Lung (tissue), 12 donors: ENCODE results near the gene KRTAP10-11. TPM values are rescaled to one million over a fixed set of nuclear protein-coding genes. Genes with fewer than 3 reads are reported as not detected.

Experiments used
- ATAC-seq: fragments of 200-7000 bp; cut with Tn5 transposase; one replicate; pipeline ENCODE4 v1.9.1; 2020; ENCODE audit warnings: moderate number of reproducible peaks; ENCODE audit not compliant: insufficient read depth, low FRiP score
- DNase-seq, 3 donors: peaks; one replicate each; pipeline ENCODE4 v3.0.0-alpha.2; 2013 to 2017
- H3K27ac ChIP-seq, 2 donors: one replicate each; pipeline ENCODE4 v1.5.1; 2013; ENCODE audit warnings: mild to moderate bottlenecking in 2 of 2, moderate library complexity in 2 of 2, control low read depth in 1 of 2, inconsistent platforms in 1 of 2, low read depth in 1 of 2, low read length in 1 of 2
- H3K27me3 ChIP-seq, 3 donors: one replicate each; pipeline ENCODE4 v1.5.1; 2013; ENCODE audit warnings: low read length in 2 of 3; ENCODE audit not compliant: control insufficient read depth in 3 of 3, insufficient read depth in 3 of 3
- H3K36me3 ChIP-seq, 4 donors: one replicate each; pipeline ENCODE4 v1.5.1; 2013; ENCODE audit warnings: low read length in 4 of 4, mild to moderate bottlenecking in 1 of 4, moderate library complexity in 1 of 4; ENCODE audit not compliant: control insufficient read depth in 4 of 4, insufficient read depth in 4 of 4
- H3K4me1 ChIP-seq, 5 donors: one replicate each; pipeline ENCODE4 v1.5.1; 2013; ENCODE audit warnings: low read length in 5 of 5, mild to moderate bottlenecking in 2 of 5, moderate library complexity in 1 of 5; ENCODE audit not compliant: control insufficient read depth in 5 of 5, insufficient read depth in 5 of 5
- H3K4me3 ChIP-seq: one replicate; pipeline ENCODE4 v1.5.1; 2013; ENCODE audit warnings: mild to moderate bottlenecking, control low read depth, moderate library complexity
- H3K9ac ChIP-seq, 2 donors: one replicate each; pipeline ENCODE4 v1.5.1; 2013; ENCODE audit warnings: low read length in 2 of 2, control low read depth in 1 of 2; ENCODE audit not compliant: insufficient read depth in 1 of 2
- H3K9me3 ChIP-seq, 4 donors: one replicate each; pipeline ENCODE4 v1.5.1; 2013; ENCODE audit warnings: low read length in 3 of 4, mild to moderate bottlenecking in 1 of 4, moderate library complexity in 1 of 4; ENCODE audit not compliant: control insufficient read depth in 4 of 4, insufficient read depth in 3 of 4
- WGBS, 2 donors: extraction: QIAGEN DNeasy Blood & Tissue Kit; methylation state at CpG; one replicate each; pipeline ENCODE4 v1.1.7; 2013; 5-methylcytosine and 5-hydroxymethylcytosine counted together
- polyA plus RNA-seq, 2 donors: library from polyadenylated mRNA; stranded (reverse); fragments of 200-250 nt; gene quantifications; one replicate each; pipeline ENCODE4 v1.2.1, GENCODE V29; 2013
- total RNA-seq, 2 donors: library from RNA; depleted of rRNA in 1 of 2; stranded (reverse); fragments of >200 nt in 1 of 2; gene quantifications; one replicate each; pipeline ENCODE4 v1.2.1, GENCODE V29; 2014 to 2021
- TF ChIP-seq, protein P1 (sequence below): IDR thresholded peaks from 2 replicates; pipeline ENCODE4 v1.5.1; 2012; ENCODE audit warnings: mild to moderate bottlenecking; ENCODE audit errors: control extremely low read depth, extremely low read depth
- donor health status: control.
- donor health status: control.
- donor health status: Bipolar disorder and iron deficiency.
- donor health status: healthy.
- donor health status: DM: yes; HTN: yes; CAD: no.

KRTAP10-11 gene
- total and polyA plus RNA-seq, 4 donors = not detected

DNA sequence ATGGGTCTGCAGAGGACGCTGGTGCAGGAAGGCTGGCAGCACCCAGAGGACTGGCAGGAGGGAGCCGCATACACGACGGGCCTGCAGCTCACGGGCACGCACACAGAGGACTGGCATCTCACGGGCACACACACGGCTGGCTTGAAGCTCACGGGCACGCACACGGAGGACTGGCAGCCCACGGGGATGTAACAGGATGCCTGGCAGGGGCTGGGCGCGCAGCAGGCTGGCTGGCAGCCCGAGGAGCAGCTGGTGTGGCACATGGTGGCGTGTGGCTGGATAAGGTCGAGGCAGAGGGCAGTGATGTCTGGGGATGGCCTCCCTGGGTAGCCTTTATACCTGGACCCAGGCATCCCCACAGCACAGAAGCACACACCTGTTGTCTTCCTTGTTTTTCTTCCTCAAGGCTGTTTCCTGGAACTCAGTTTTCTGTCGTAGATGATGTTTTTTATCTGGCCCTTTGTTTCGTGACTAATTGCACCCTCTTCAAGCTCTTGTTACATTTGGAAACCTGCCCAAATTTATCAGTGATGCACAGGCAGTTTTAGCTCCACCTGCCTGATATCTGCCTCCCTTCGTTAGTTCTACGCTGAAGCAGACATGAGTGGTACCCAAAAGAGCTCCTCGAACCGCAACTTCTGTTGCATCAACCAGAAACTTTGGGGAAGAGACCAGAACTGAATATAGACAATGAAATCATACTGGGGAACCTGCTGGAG is 35.8 kb downstream of the KRTAP10-11 start, which contains the start of gene KRTAP12-1:
Gene KRTAP12-1 (minus strand): TSS at position 303 of the 719 bp plus-strand sequence. CDS start 40 bp downstream, at position 263.
- Histone ChIP-seq H3K27ac (no peak within 1 kb of the TSS), H3K4me3 (no peak within 1 kb of the TSS), H3K27me3 (peaks cover 0 to 6% (median 2%) of the 10 kb centered on the region in 3 donors), H3K36me3 (no peaks in the 10 kb centered on the region), H3K9ac (no peak within 1 kb of the TSS), H3K4me1 (no peaks in the 10 kb centered on the region), H3K9me3 (no peaks in the 10 kb centered on the region)
- WGBS, 2 donors = 74 to 78% methylated on average over 21 to 23 of the region's 23 CpGs
- DNase-seq (no peak), ATAC-seq (no peak)
- TF ChIP-seq, protein P1, sequence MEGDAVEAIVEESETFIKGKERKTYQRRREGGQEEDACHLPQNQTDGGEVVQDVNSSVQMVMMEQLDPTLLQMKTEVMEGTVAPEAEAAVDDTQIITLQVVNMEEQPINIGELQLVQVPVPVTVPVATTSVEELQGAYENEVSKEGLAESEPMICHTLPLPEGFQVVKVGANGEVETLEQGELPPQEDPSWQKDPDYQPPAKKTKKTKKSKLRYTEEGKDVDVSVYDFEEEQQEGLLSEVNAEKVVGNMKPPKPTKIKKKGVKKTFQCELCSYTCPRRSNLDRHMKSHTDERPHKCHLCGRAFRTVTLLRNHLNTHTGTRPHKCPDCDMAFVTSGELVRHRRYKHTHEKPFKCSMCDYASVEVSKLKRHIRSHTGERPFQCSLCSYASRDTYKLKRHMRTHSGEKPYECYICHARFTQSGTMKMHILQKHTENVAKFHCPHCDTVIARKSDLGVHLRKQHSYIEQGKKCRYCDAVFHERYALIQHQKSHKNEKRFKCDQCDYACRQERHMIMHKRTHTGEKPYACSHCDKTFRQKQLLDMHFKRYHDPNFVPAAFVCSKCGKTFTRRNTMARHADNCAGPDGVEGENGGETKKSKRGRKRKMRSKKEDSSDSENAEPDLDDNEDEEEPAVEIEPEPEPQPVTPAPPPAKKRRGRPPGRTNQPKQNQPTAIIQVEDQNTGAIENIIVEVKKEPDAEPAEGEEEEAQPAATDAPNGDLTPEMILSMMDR = no peak

DNA sequence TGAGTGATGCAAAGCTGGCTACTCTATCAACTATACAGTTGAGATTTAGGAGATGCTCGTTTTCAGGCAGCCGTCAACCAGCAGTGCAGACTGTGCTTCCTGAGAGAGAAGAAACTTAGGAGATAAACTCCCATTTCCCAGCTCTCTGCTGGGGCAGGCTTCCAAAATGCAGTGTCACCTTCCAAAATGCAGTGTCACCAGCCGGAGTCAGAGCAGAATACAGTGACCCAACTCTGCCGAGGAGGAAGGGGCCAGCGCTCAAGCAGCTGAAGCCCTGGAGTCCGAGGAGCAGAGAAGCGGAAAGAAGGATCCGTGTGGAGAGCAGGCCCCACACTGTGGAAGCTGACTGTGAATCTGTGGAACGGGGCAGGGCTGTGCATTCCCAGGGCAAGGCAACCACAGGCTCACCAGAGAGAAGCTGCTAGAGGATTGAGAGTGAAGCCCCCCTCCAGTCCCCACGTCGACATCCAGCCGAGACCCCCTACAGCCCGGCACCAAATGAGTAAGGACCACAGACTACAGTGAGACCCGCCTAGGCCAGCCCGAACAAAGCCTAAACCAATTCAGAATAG is 36.5 kb downstream of the KRTAP10-11 start:
- ATAC-seq (no peak), DNase-seq (no peak)
- H3K4me1 ChIP-seq = no peaks in the 10 kb centered on the region
- H3K27me3 ChIP-seq = peaks cover 0 to 10% (median 6%) of the 10 kb centered on the region in 3 donors
- H3K36me3 ChIP-seq = no peaks in the 10 kb centered on the region
- no peak overlapping the region for H3K9ac ChIP-seq
- WGBS, 2 donors = 79 to 84% methylated on average over 15 of the region's 15 CpGs
- H3K4me3 ChIP-seq = no peak overlapping the region
- TF ChIP-seq, protein P1 = no peak
- no peak overlapping the region for H3K27ac ChIP-seq
- no peaks in the 10 kb centered on the region for H3K9me3 ChIP-seq

DNA sequence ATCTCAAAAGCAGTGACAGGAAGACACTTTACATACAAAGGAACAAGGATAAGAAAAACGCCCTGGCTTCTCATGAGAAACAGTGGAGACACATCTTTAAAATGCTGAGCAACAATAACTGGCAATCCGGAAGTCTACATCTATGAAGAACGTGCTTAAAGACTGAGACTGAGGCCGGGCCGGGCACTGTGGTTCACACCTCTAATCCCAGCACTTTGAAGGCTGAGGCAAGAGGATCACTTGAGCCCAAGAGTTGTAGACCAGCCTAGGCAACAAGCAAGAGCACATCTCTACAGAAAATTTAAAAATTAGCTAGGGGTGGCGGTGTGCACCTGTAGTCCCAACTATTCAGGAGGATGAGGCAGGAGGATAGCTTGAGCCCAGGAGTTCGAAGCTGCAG is 37.9 kb downstream of the KRTAP10-11 start:
- no peak overlapping the region for H3K27ac ChIP-seq
- no peaks in the 10 kb centered on the region for H3K4me1 ChIP-seq
- 79 to 80% methylated on average over 7 of the region's 7 CpGs for WGBS, 2 donors
- ATAC-seq (no peak), DNase-seq (no peak)
- no peak overlapping the region for H3K4me3 ChIP-seq
- peaks cover 0 to 11% (median 10%) of the 10 kb centered on the region in 3 donors for H3K27me3 ChIP-seq
- no peaks in the 10 kb centered on the region for H3K36me3 ChIP-seq
- TF ChIP-seq, protein P1 = no peak
- no peak overlapping the region for H3K9ac ChIP-seq
- H3K9me3 ChIP-seq = peaks cover 0 to 4% (median 0%) of the 10 kb centered on the region in 4 donors
